HepG2 (cell line): ENCODE data around the gene OR12D3. TPM values are rescaled to one million over a fixed set of nuclear protein-coding genes. Genes with fewer than 3 reads are reported as not detected.

ENCODE experiments used
- ATAC-seq: fragments of 200-7000 bp; cut with Tn5 transposase; 3 replicates; pipeline ENCODE4 v1.9.1; 2020; ENCODE audit warnings: mild to moderate bottlenecking, moderate library complexity
- BruUV-seq: library from RNA; stranded (reverse); fragments of 400-500 nt; replicated peaks from 2 replicates; lab custom pipeline; 2021; lab: Mats Ljungman, UMichigan
- CTCF ChIA-PET: fragments of 300-600 bp; formaldehyde crosslinking; extraction: SDS; loops from one replicate; lab custom pipeline; 2021; ENCODE audit warnings: low total read pairs, inconsistent platforms, low intra/inter-chr PET ratio; lab: Yijun Ruan, JAX
- POLR2A ChIA-PET: fragments of 350-600 bp; sonication (Branson Sonifier 250); formaldehyde crosslinking; loops from one replicate; lab custom pipeline; 2020; ENCODE audit warnings: antibody characterized with exemption, inconsistent platforms; lab: Yijun Ruan, JAX
- DNase-seq: peaks from one replicate; pipeline ENCODE4 v3.0.0-alpha.2; 2015; ENCODE audit warnings: low spot score
- FAIRE-seq: peaks from 3 replicates; lab custom pipeline; 2011; peaks lifted over from hg19 to GRCh38; lab: Jason Lieb, UNC
- H2AFZ ChIP-seq: one replicate; pipeline ENCODE4 v1.6.1; 2011; ENCODE audit warnings: low read length, inconsistent platforms
- H3K27ac ChIP-seq: fragments of 300-600 bp; 3 replicates; pipeline ENCODE4 v1.8.0; 2011; ENCODE audit warnings: mixed run types, mild to moderate bottlenecking, mixed read lengths, low read length, inconsistent platforms; ENCODE audit not compliant: insufficient read depth; ENCODE audit errors: extremely low read length
- H3K27me3 ChIP-seq, 2 experiments: fragments of 200-600 bp in 1 of 2; 2 replicates in 1 of 2; 3 replicates in 1 of 2; pipeline versions ENCODE4 v1.6.0 to v1.8.0; 2011; ENCODE audit warnings: low read length in 2 of 2, mild to moderate bottlenecking in 2 of 2, moderate library complexity in 2 of 2, inconsistent platforms in 1 of 2; ENCODE audit not compliant: insufficient read depth in 2 of 2, control insufficient read depth in 1 of 2
- H3K36me3 ChIP-seq, 2 experiments: fragments of 200-600 bp in 1 of 2; replicated peaks in 1 of 2; 2 replicates in 1 of 2; 3 replicates in 1 of 2; pipeline versions ENCODE4 v1.5.1 to v1.8.0; 2011; ENCODE audit warnings: low read length in 2 of 2, inconsistent platforms in 1 of 2; ENCODE audit not compliant: insufficient read depth in 2 of 2, control insufficient read depth in 1 of 2
- H3K4me1 ChIP-seq: 2 replicates; pipeline ENCODE4 v1.5.1; 2012; ENCODE audit warnings: low read length, inconsistent platforms; ENCODE audit not compliant: insufficient read depth
- H3K4me2 ChIP-seq: 2 replicates; pipeline ENCODE4 v1.6.0; 2011; ENCODE audit warnings: low read depth, low read length, inconsistent platforms
- H3K4me3 ChIP-seq, 3 experiments: fragments of 200-600 bp in 1 of 3; sonication (generic), shearing (Covaris generic) in 1 of 3; replicated peaks in 1 of 3; 2 replicates each; pipeline ENCODE4 v1.5.1; 2011 to 2016; ENCODE audit warnings: low read length in 3 of 3, inconsistent platforms in 2 of 3, low read depth in 2 of 3, mild to moderate bottlenecking in 2 of 3, control low read depth in 1 of 3, mixed read lengths in 1 of 3; ENCODE audit not compliant: insufficient read depth in 1 of 3
- H3K79me2 ChIP-seq: one replicate; pipeline ENCODE4 v1.6.1; 2011; ENCODE audit warnings: low read length, inconsistent platforms; ENCODE audit not compliant: insufficient read depth
- H3K9ac ChIP-seq: 2 replicates; pipeline ENCODE4 v1.6.0; 2011; ENCODE audit warnings: mild to moderate bottlenecking, low read depth, low read length, inconsistent platforms; ENCODE audit not compliant: insufficient read depth
- H3K9me3 ChIP-seq: 2 replicates; pipeline ENCODE4 v1.5.1; 2012; ENCODE audit warnings: mild to moderate bottlenecking, low read length
- H4K20me1 ChIP-seq: 2 replicates; pipeline ENCODE4 v1.6.0; 2011; ENCODE audit warnings: inconsistent platforms, mild to moderate bottlenecking, low read length, moderate library complexity; ENCODE audit not compliant: insufficient read depth
- ATF7 ChIP-seq, 2 experiments: fragments of 450-650 bp in 1 of 2; sonication (generic) in 1 of 2; formaldehyde crosslinking in 1 of 2; IDR thresholded peaks; 2 replicates each; pipeline versions ENCODE4 v1.4.0 to v1.6.1; 2016 to 2020; ENCODE audit warnings: antibody characterized with exemption in 1 of 2, mild to moderate bottlenecking in 1 of 2, missing genetic modification reagents in 1 of 2
- CBX2 ChIP-seq, 2 experiments: fragments of 200-600 bp in 1 of 2; sonication (generic); formaldehyde crosslinking in 1 of 2; IDR thresholded peaks; 2 replicates each; pipeline versions ENCODE4 v1.7.0 to v1.8.1; 2018 to 2022; ENCODE audit warnings: low read depth in 2 of 2, low read length in 1 of 2, mild to moderate bottlenecking in 1 of 2, missing genetic modification reagents in 1 of 2
- CREB1 ChIP-seq, 2 experiments: fragments of 450-650 bp in 1 of 2; IDR thresholded peaks; 2 replicates each; pipeline ENCODE4 v1.6.1; 2016 to 2017; ENCODE audit warnings: control low read depth in 1 of 2, mild to moderate bottlenecking in 1 of 2, missing compliant biosample characterization in 1 of 2, missing genetic modification characterization in 1 of 2
- MTF1 ChIP-seq: sonication (generic); formaldehyde crosslinking; IDR thresholded peaks from 2 replicates; pipeline ENCODE4 v1.5.0; 2020; ENCODE audit warnings: missing genetic modification reagents
- SALL1 ChIP-seq: sonication (generic); formaldehyde crosslinking; IDR thresholded peaks from 2 replicates; pipeline ENCODE4 v1.8.0; 2022; ENCODE audit warnings: mild to moderate bottlenecking, missing genetic modification reagents
- ZNF101 ChIP-seq: sonication (generic); formaldehyde crosslinking; IDR thresholded peaks from 2 replicates; pipeline ENCODE4 v1.4.0; 2020; ENCODE audit warnings: mild to moderate bottlenecking, low read depth, missing genetic modification reagents, borderline replicate concordance
- ZNF317 ChIP-seq: sonication (generic); formaldehyde crosslinking; IDR thresholded peaks from 2 replicates; pipeline ENCODE4 v1.5.0; 2020; ENCODE audit warnings: mild to moderate bottlenecking, missing genetic modification reagents
- ZNF83 ChIP-seq: sonication (generic); formaldehyde crosslinking; IDR thresholded peaks from 2 replicates; pipeline ENCODE4 v1.4.0; 2020; ENCODE audit warnings: missing genetic modification reagents, mild to moderate bottlenecking, borderline replicate concordance
- WGBS: methylation state at CpG from one replicate; pipeline ENCODE4 v1.1.6; 2017; ENCODE audit warnings: low lambda C conversion rate; 5-methylcytosine and 5-hydroxymethylcytosine counted together
- in situ Hi-C: cut with HindIII; loops from 2 replicates; pipeline ENCODE4 v1.10.0; 2017; ENCODE audit warnings: low pct_unique_long_range_greater_than_20kb; ENCODE audit not compliant: extremely low pct_ligation_motif_present
- intact Hi-C: fragments of 100-400 bp; cut with micrococcal nuclease; formaldehyde crosslinking; loops from one replicate; pipeline ENCODE4 v1.10.0; 2022; ENCODE audit not compliant: unreplicated experiment
- polyA plus RNA-seq, 8 experiments: library from polyadenylated mRNA; depleted of rRNA in 3 of 8; stranded (reverse) in 7 of 8; unstranded in 1 of 8; fragments of >200 nt; fragmentation: Illumina TruSeq in 4 of 8; extraction: Trizol in 4 of 8; gene quantifications; 2 replicates each; pipeline versions ENCODE4 v1.2.1 to v1.2.3, GENCODE V29; 2011 to 2016; ENCODE audit warnings: low read depth in 4 of 8, missing spikeins in 1 of 8, mixed read lengths in 1 of 8; ENCODE audit not compliant: insufficient read depth in 1 of 8
- total RNA-seq, 5 experiments: library from RNA; depleted of rRNA; stranded (reverse); fragments of >200 nt; fragmentation: Illumina TruSeq; extraction: Trizol; gene quantifications; 2 replicates each; pipeline ENCODE4 v1.2.3, GENCODE V29; 2016; ENCODE audit warnings: low read depth in 1 of 5

OR12D3 gene
- total and polyA plus RNA-seq, 2 of the 13 experiments (the other 11 are each of a cell fraction or from before 2014, with no cell fraction given) = not detected

- H3K4me3 ChIP-seq = no peak overlapping the region
- no peaks in the 10 kb centered on the region for H3K27me3 ChIP-seq
- DNase-seq = no peak
- no peaks in the 10 kb centered on the region for H3K79me2 ChIP-seq
- no peaks in the 10 kb centered on the region for H4K20me1 ChIP-seq
- H2AFZ ChIP-seq = no peak overlapping the region
- peak; percentile 49; the same call in 1 of the 2 replicates for TF ChIP-seq CREB1 (IDR thresholded peaks at IDR 0.05)
- TF ChIP-seq CREB1 (CRISPR knock-in tag; IDR thresholded peaks at IDR 0.05) = no peak
- no peak for TF ChIP-seq ZNF317 (CRISPR knock-in tag)
- no peak for TF ChIP-seq SALL1 (CRISPR knock-in tag)
- TF ChIP-seq ATF7 (IDR thresholded peaks at IDR 0.05) = peak; percentile 93
- TF ChIP-seq ATF7 (CRISPR knock-in tag; IDR thresholded peaks at IDR 0.05) = no peak
- no peak overlapping the region for H3K9ac ChIP-seq
- no peak overlapping the region for H3K27ac ChIP-seq
- in situ Hi-C loops (no loop called here), intact Hi-C loops (no loop called here)
- BruUV-seq = no TSS peak
- no peaks in the 10 kb centered on the region for H3K9me3 ChIP-seq
- no peak for FAIRE-seq
- POLR2A ChIA-PET = no interaction called here
- CTCF ChIA-PET = no interaction called here
- ATAC-seq = no peak
- no peaks in the 10 kb centered on the region for H3K4me1 ChIP-seq
- no peak overlapping the region for H3K4me2 ChIP-seq
- no peaks in the 10 kb centered on the region for H3K36me3 ChIP-seq
Observed at GRCh38 chr6:29332676-29333075, 42.4 kb downstream of the OR12D3 start.

GRCh38 chr6:29325777-29326176, 49.3 kb downstream of the OR12D3 start:
- POLR2A ChIA-PET = no interaction called here
- H3K27ac ChIP-seq = no peak overlapping the region
- TF ChIP-seq ZNF83 (CRISPR knock-in tag) = no peak
- TF ChIP-seq ZNF101 (CRISPR knock-in tag) = no peak
- TF ChIP-seq CBX2 (IDR thresholded peaks at IDR 0.05; ENCODE audit: low read depth, low read length) = no peak
- no peak for TF ChIP-seq CBX2 (CRISPR knock-in tag; IDR thresholded peaks at IDR 0.05; ENCODE audit: low read depth)
- no peak for TF ChIP-seq MTF1 (CRISPR knock-in tag)
- TF ChIP-seq, all 625 proteins: peak for 0
- in situ Hi-C loops (no loop called here), intact Hi-C loops (no loop called here)
- Histone ChIP-seq H3K4me2 (no peak overlapping the region), H3K4me3 (no peak overlapping the region), H4K20me1 (no peaks in the 10 kb centered on the region), H3K9me3 (no peaks in the 10 kb centered on the region), H3K36me3 (no peaks in the 10 kb centered on the region), H3K4me1 (no peaks in the 10 kb centered on the region), H3K9ac (no peak overlapping the region), H2AFZ (no peak overlapping the region), H3K79me2 (no peaks in the 10 kb centered on the region), H3K27me3 (no peaks in the 10 kb centered on the region)
- FAIRE-seq = no peak
- 34% methylated on average over 4 of the region's 4 CpGs for WGBS
- no peak for ATAC-seq
- no TSS peak for BruUV-seq
- DNase-seq = no peak
- CTCF ChIA-PET = no interaction called here

Other genes with a start within 250 kb of the OR12D3 start
- not detected in 2 replicates for gene OR2J2, start 204.4 kb downstream of the OR12D3 start, total RNA-seq (2016; rRNA removed; fragmentation: Illumina TruSeq; extraction: Trizol)
- 0.09 and 0.36 TPM in 2 replicates for gene OR2J2, start 204.4 kb downstream of the OR12D3 start, polyA plus RNA-seq (2011; rRNA removed)
- not detected in 2 replicates for gene OR14J1, start 73.6 kb downstream of the OR12D3 start, total RNA-seq (2016; rRNA removed; fragmentation: Illumina TruSeq; extraction: Trizol)
- 0.08 and 0.17 TPM in 2 replicates for gene OR14J1, start 73.6 kb downstream of the OR12D3 start, polyA plus RNA-seq (2011; rRNA removed)
- not detected in 2 replicates for gene OR5V1, start 6.4 kb downstream of the OR12D3 start, total RNA-seq (2016; rRNA removed; fragmentation: Illumina TruSeq; extraction: Trizol)
- not detected in 2 replicates for gene OR5V1, start 6.4 kb downstream of the OR12D3 start, polyA plus RNA-seq (2011; rRNA removed)
- gene OR12D2, start 20.3 kb upstream of the OR12D3 start, total RNA-seq (2016; rRNA removed; fragmentation: Illumina TruSeq; extraction: Trizol) = not detected in 2 replicates
- 0.05 and 0.26 TPM in 2 replicates for gene OR12D2, start 20.3 kb upstream of the OR12D3 start, polyA plus RNA-seq (2011; rRNA removed)
- gene OR12D1, start 39.6 kb upstream of the OR12D3 start, total RNA-seq (2016; rRNA removed; fragmentation: Illumina TruSeq; extraction: Trizol) = not detected in 2 replicates
- 0.05 TPM in 1 of 2 replicates, not detected in the other for gene OR12D1, start 39.6 kb upstream of the OR12D3 start, polyA plus RNA-seq (2011; rRNA removed)
- not detected in 2 replicates for gene OR10C1, start 64.0 kb upstream of the OR12D3 start, total RNA-seq (2016; rRNA removed; fragmentation: Illumina TruSeq; extraction: Trizol)
- 0.04 TPM in 1 of 2 replicates, not detected in the other for gene OR10C1, start 64.0 kb upstream of the OR12D3 start, polyA plus RNA-seq (2011; rRNA removed)
- not detected in 2 replicates for gene OR11A1, start 81.8 kb upstream of the OR12D3 start, total RNA-seq (2016; rRNA removed; fragmentation: Illumina TruSeq; extraction: Trizol)
- gene OR11A1, start 81.8 kb upstream of the OR12D3 start, polyA plus RNA-seq (2011; rRNA removed) = not detected in 2 replicates
- gene OR2H1, start 81.9 kb upstream of the OR12D3 start, total RNA-seq (2016; rRNA removed; fragmentation: Illumina TruSeq; extraction: Trizol) = not detected in 2 replicates
- 0.15 and 0.21 TPM in 2 replicates for gene OR2H1, start 81.9 kb upstream of the OR12D3 start, polyA plus RNA-seq (2011; rRNA removed)
- gene MAS1L, start 112.7 kb upstream of the OR12D3 start, total RNA-seq (2016; rRNA removed; fragmentation: Illumina TruSeq; extraction: Trizol) = not detected in 2 replicates
- gene MAS1L, start 112.7 kb upstream of the OR12D3 start, polyA plus RNA-seq (2011; rRNA removed) = not detected in 2 replicates
- gene UBD, start 184.4 kb upstream of the OR12D3 start, total RNA-seq (2016; rRNA removed; fragmentation: Illumina TruSeq; extraction: Trizol) = 172 and 244 TPM in 2 replicates
- gene UBD, start 184.4 kb upstream of the OR12D3 start, polyA plus RNA-seq (2011; rRNA removed) = 13.9 and 26.9 TPM in 2 replicates
- not detected in 2 replicates for gene OR2H2, start 209.8 kb upstream of the OR12D3 start, total RNA-seq (2016; rRNA removed; fragmentation: Illumina TruSeq; extraction: Trizol)
- not detected in 2 replicates for gene OR2H2, start 209.8 kb upstream of the OR12D3 start, polyA plus RNA-seq (2011; rRNA removed)